ENCODE results near the gene SLC4A5. TPM values are rescaled to one million over a fixed set of nuclear protein-coding genes. Genes with fewer than 3 reads are reported as not detected.

Gene SLC4A5, protein sequence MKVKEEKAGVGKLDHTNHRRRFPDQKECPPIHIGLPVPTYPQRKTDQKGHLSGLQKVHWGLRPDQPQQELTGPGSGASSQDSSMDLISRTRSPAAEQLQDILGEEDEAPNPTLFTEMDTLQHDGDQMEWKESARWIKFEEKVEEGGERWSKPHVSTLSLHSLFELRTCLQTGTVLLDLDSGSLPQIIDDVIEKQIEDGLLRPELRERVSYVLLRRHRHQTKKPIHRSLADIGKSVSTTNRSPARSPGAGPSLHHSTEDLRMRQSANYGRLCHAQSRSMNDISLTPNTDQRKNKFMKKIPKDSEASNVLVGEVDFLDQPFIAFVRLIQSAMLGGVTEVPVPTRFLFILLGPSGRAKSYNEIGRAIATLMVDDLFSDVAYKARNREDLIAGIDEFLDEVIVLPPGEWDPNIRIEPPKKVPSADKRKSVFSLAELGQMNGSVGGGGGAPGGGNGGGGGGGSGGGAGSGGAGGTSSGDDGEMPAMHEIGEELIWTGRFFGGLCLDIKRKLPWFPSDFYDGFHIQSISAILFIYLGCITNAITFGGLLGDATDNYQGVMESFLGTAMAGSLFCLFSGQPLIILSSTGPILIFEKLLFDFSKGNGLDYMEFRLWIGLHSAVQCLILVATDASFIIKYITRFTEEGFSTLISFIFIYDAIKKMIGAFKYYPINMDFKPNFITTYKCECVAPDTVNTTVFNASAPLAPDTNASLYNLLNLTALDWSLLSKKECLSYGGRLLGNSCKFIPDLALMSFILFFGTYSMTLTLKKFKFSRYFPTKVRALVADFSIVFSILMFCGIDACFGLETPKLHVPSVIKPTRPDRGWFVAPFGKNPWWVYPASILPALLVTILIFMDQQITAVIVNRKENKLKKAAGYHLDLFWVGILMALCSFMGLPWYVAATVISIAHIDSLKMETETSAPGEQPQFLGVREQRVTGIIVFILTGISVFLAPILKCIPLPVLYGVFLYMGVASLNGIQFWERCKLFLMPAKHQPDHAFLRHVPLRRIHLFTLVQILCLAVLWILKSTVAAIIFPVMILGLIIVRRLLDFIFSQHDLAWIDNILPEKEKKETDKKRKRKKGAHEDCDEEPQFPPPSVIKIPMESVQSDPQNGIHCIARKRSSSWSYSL
- 8.2 TPM for total RNA-seq (ENCODE audit: unreplicated experiment)
- long read RNA-seq: 0 reads

GRCh38 chr2:74343316-74343715, at the start of gene SLC4A5:
Gene SLC4A5, minus strand, starts transcription at chr2:74343416. Its CDS starts 28,393 bp downstream, at chr2:74315023.
- TF ChIP-seq, protein P1, sequence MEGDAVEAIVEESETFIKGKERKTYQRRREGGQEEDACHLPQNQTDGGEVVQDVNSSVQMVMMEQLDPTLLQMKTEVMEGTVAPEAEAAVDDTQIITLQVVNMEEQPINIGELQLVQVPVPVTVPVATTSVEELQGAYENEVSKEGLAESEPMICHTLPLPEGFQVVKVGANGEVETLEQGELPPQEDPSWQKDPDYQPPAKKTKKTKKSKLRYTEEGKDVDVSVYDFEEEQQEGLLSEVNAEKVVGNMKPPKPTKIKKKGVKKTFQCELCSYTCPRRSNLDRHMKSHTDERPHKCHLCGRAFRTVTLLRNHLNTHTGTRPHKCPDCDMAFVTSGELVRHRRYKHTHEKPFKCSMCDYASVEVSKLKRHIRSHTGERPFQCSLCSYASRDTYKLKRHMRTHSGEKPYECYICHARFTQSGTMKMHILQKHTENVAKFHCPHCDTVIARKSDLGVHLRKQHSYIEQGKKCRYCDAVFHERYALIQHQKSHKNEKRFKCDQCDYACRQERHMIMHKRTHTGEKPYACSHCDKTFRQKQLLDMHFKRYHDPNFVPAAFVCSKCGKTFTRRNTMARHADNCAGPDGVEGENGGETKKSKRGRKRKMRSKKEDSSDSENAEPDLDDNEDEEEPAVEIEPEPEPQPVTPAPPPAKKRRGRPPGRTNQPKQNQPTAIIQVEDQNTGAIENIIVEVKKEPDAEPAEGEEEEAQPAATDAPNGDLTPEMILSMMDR (IDR thresholded peaks at IDR 0.05; ENCODE audit: partially characterized antibody, unreplicated experiment): no peak
- Mint-ChIP-seq H3K4me3 (ENCODE audit: unreplicated experiment) (no peak within 1 kb of the TSS), H3K9me3 (ENCODE audit: unreplicated experiment) (peaks cover 2% of the 10 kb centered on the region), H3K27ac (ENCODE audit: unreplicated experiment) (peak within 1 kb of the TSS; percentile 11), H3K27me3 (ENCODE audit: unreplicated experiment) (peaks cover 1% of the 10 kb centered on the region), H3K36me3 (ENCODE audit: unreplicated experiment) (no peaks in the 10 kb centered on the region), H3K4me1 (ENCODE audit: low read depth, unreplicated experiment) (peaks cover 16% of the 10 kb centered on the region)
- no peak for DNase-seq

DNA sequence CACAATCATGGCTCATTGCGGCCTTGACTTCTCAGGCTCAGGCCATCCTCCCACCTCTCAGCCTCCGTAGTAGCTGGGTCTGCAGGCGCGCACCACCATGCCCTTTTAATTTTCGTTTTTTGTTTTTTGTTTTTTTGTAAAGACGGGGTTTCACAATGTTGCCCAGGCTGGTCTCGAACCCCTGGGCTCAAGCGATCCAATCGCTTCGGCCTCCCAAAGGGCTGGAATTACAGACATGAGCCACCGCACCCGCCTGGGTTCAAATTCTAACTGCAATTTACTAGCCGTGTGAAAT, 49.2 kb upstream of the SLC4A5 start:
- no peak for DNase-seq
- Mint-ChIP-seq H3K4me1 (ENCODE audit: low read depth, unreplicated experiment) (peaks cover 5% of the 10 kb centered on the region), H3K36me3 (ENCODE audit: unreplicated experiment) (no peaks in the 10 kb centered on the region), H3K27ac (ENCODE audit: unreplicated experiment) (peak overlapping the region; percentile 63), H3K9me3 (ENCODE audit: unreplicated experiment) (no peaks in the 10 kb centered on the region), H3K4me3 (ENCODE audit: unreplicated experiment) (no peak overlapping the region), H3K27me3 (ENCODE audit: unreplicated experiment) (peaks cover 8% of the 10 kb centered on the region)
- TF ChIP-seq, protein P1 (IDR thresholded peaks at IDR 0.05; ENCODE audit: partially characterized antibody, unreplicated experiment): no peak

GRCh38 chr2:74391580-74392448, 48.6 kb upstream of the SLC4A5 start:
- DNase-seq: peak; percentile 95
- Mint-ChIP-seq H3K27me3 (ENCODE audit: unreplicated experiment) (peaks cover 8% of the 10 kb centered on the region), H3K4me3 (ENCODE audit: unreplicated experiment) (no peak overlapping the region), H3K36me3 (ENCODE audit: unreplicated experiment) (no peaks in the 10 kb centered on the region), H3K9me3 (ENCODE audit: unreplicated experiment) (no peaks in the 10 kb centered on the region), H3K4me1 (ENCODE audit: low read depth, unreplicated experiment) (peaks cover 5% of the 10 kb centered on the region), H3K27ac (ENCODE audit: unreplicated experiment) (peak overlapping the region; percentile 98)
- TF ChIP-seq, protein P1 (IDR thresholded peaks at IDR 0.05; ENCODE audit: partially characterized antibody, unreplicated experiment): peak; percentile 96

DNA sequence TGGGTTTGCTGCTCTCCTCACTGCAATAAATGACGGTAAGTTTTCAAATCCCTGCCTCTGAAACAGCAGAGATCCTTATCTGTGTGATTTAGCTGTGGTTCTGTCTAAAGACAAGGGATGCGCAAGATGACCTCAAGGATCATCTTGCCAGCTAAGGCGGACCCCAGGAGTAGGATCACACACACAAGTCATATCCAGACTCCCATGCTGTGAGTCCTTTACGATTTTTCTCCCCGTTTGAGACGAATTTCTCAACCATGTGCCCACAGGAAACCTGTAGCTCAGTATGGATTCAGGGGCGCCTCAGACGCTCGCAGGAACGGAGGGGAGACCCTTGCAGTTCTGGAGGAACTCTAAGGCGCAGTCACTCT, 48.0 kb upstream of the SLC4A5 start:
- no peaks in the 10 kb centered on the region for H3K9me3 Mint-ChIP-seq (ENCODE audit: unreplicated experiment)
- H3K36me3 Mint-ChIP-seq (ENCODE audit: unreplicated experiment): no peaks in the 10 kb centered on the region
- TF ChIP-seq, protein P1 (IDR thresholded peaks at IDR 0.05; ENCODE audit: partially characterized antibody, unreplicated experiment): no peak
- H3K4me3 Mint-ChIP-seq (ENCODE audit: unreplicated experiment): no peak overlapping the region
- no peak for DNase-seq
- peaks cover 8% of the 10 kb centered on the region for H3K27me3 Mint-ChIP-seq (ENCODE audit: unreplicated experiment)
- H3K4me1 Mint-ChIP-seq (ENCODE audit: low read depth, unreplicated experiment): peaks cover 5% of the 10 kb centered on the region
- H3K27ac Mint-ChIP-seq (ENCODE audit: unreplicated experiment): peak overlapping the region; percentile 94

Data from glutamatergic neuron (in vitro differentiated cells).